ENCODE data around the gene NOTUM. TPM values are rescaled to one million over a fixed set of nuclear protein-coding genes. Genes with fewer than 3 reads are reported as not detected.
"Not testable (repeated sequence)": the region's sequence is repeated elsewhere in the genome, so short reads cannot be mapped to it uniquely, and the experiment has no call there.

The NOTUM gene
- polyA plus RNA-seq, 1 experiment = 0.06 TPM

GRCh38 chr17:81986606-81987005, 25.6 kb upstream of the NOTUM start:
- CTCF ChIA-PET = no interaction called here
- POLR2A ChIA-PET = no interaction called here
- TF ChIP-seq CTCF (IDR thresholded peaks at IDR 0.05; ENCODE audit: insufficient read depth, low read depth, low read length) = no peak

GRCh38 chr17:81984773-81985410, 23.9 kb upstream of the NOTUM start:
- TF ChIP-seq CTCF (IDR thresholded peaks at IDR 0.05; ENCODE audit: insufficient read depth, low read depth, low read length) = no peak
- Histone ChIP-seq H3K27me3 (ENCODE audit: control insufficient read depth, insufficient read depth, low read length) (no peaks in the 10 kb centered on the region), H3K36me3 (ENCODE audit: control insufficient read depth, insufficient read depth, low read length) (peaks cover 14% of the 10 kb centered on the region), H3K4me3 (ENCODE audit: low read depth, low read length) (no peak overlapping the region)
- ChIA-PET CTCF (interaction anchor here (1.4 kb wide), 1 partner anchor 25 kb away, joined by 5 read pairs; no protein-coding TSS in a partner anchor), POLR2A (interaction anchor here (0.7 kb wide), 1 partner anchor 136 kb away, joined by 4 read pairs; no protein-coding TSS in a partner anchor)
- no peak for DNase-seq (ENCODE audit: low read depth)

More at GRCh38 chr17:81986606-81987005, 25.6 kb upstream of the NOTUM start:
- DNase-seq (ENCODE audit: low read depth) = no peak
- Histone ChIP-seq H3K27me3 (ENCODE audit: control insufficient read depth, insufficient read depth, low read length) (no peaks in the 10 kb centered on the region), H3K36me3 (ENCODE audit: control insufficient read depth, insufficient read depth, low read length) (peaks cover 14% of the 10 kb centered on the region), H3K4me3 (ENCODE audit: low read depth, low read length) (no peak overlapping the region)

- no peak overlapping the region for H3K4me3 ChIP-seq (ENCODE audit: low read depth, low read length)
- no peak for TF ChIP-seq CTCF (IDR thresholded peaks at IDR 0.05; ENCODE audit: insufficient read depth, low read depth, low read length)
- DNase-seq (ENCODE audit: low read depth) = no peak
- H3K27me3 ChIP-seq (ENCODE audit: control insufficient read depth, insufficient read depth, low read length) = no peaks in the 10 kb centered on the region
- ChIA-PET POLR2A (no interaction called here), CTCF (interaction anchor here (0.7 kb wide), 1 partner anchor 8 kb away, joined by 3 read pairs; no protein-coding TSS in a partner anchor)
- peaks cover 16% of the 10 kb centered on the region for H3K36me3 ChIP-seq (ENCODE audit: control insufficient read depth, insufficient read depth, low read length)
These were observed 22.8 kb upstream of the NOTUM start for GRCh38 chr17:81983639-81984373.

GRCh38 chr17:81983011-81983638, 22.1 kb upstream of the NOTUM start:
- no peak for TF ChIP-seq CTCF (IDR thresholded peaks at IDR 0.05; ENCODE audit: insufficient read depth, low read depth, low read length)
- Histone ChIP-seq H3K27me3 (ENCODE audit: control insufficient read depth, insufficient read depth, low read length) (no peaks in the 10 kb centered on the region), H3K36me3 (ENCODE audit: control insufficient read depth, insufficient read depth, low read length) (peaks cover 16% of the 10 kb centered on the region), H3K4me3 (ENCODE audit: low read depth, low read length) (no peak overlapping the region)
- DNase-seq (ENCODE audit: low read depth) = no peak
- CTCF ChIA-PET = interaction anchor here (0.7 kb wide), 1 partner anchor 8 kb away, joined by 3 read pairs; no protein-coding TSS in a partner anchor
- POLR2A ChIA-PET = no interaction called here

- CTCF ChIA-PET; H3K27me3 ChIP-seq (ENCODE audit: control insufficient read depth, insufficient read depth, low read length); DNase-seq (ENCODE audit: low read depth); H3K4me3 ChIP-seq (ENCODE audit: low read depth, low read length); POLR2A ChIA-PET: not testable (repeated sequence)
- peaks cover 16% of the 10 kb centered on the region for H3K36me3 ChIP-seq (ENCODE audit: control insufficient read depth, insufficient read depth, low read length)
These were observed 20.5 kb upstream of the NOTUM start for GRCh38 chr17:81981511-81981910.

Measured in BJ (cell line).